GM12892 (cell line): Measurements from ENCODE around the gene ATP9B.

Source experiments
- POLR2A ChIP-seq: IDR thresholded peaks from 2 replicates; pipeline ENCODE4 v1.6.1; 2011; ENCODE audit warnings: low read depth, low read length, control low read depth
- POLR2AphosphoS5 ChIP-seq: IDR thresholded peaks from 2 replicates; pipeline ENCODE4 v1.6.1; 2011; ENCODE audit warnings: low read depth, low read length, control low read depth
- TAF1 ChIP-seq: IDR thresholded peaks from 2 replicates; pipeline ENCODE4 v1.6.1; 2011; ENCODE audit warnings: low read depth, mild to moderate bottlenecking, control low read depth, low read length, borderline replicate concordance

GRCh38 chr18:79246309-79247108 is 177.3 kb downstream of the ATP9B start:
- TF ChIP-seq POLR2AphosphoS5 (no peak), POLR2A (no peak), TAF1 (no peak)
